RWPE2 (cell line): ENCODE data around the gene TTC34.
A peak's percentile ranks its signal among the peaks of the same experiment; 100 is the strongest.

Source experiments
- ATAC-seq: fragments of 200-7000 bp; cut with Tn5 transposase; 3 replicates; pipeline ENCODE4 v1.9.1; 2021; ENCODE audit warnings: low read depth
- DNase-seq: peaks from one replicate; pipeline ENCODE4 v3.0.0-alpha.2; 2020; ENCODE audit warnings: low spot score
- H3K27ac ChIP-seq: fragments of 450-650 bp; 2 replicates; pipeline ENCODE4 v1.5.1; 2017; ENCODE audit warnings: mild to moderate bottlenecking; ENCODE audit not compliant: poor library complexity, severe bottlenecking
- H3K27me3 ChIP-seq: fragments of 250-450 bp; sonication (Bioruptor Pico); 2 replicates; pipeline ENCODE4 v1.5.1; 2021; ENCODE audit warnings: mild to moderate bottlenecking, moderate library complexity; ENCODE audit not compliant: insufficient read depth, poor library complexity, severe bottlenecking
- H3K36me3 ChIP-seq: fragments of 250-450 bp; sonication (Bioruptor Pico); 2 replicates; pipeline ENCODE4 v1.5.1; 2020; ENCODE audit warnings: low read depth, mild to moderate bottlenecking, moderate library complexity
- H3K4me1 ChIP-seq: fragments of 250-450 bp; sonication (Bioruptor Pico); 2 replicates; pipeline ENCODE4 v1.5.1; 2021; ENCODE audit warnings: mild to moderate bottlenecking, moderate library complexity; ENCODE audit not compliant: insufficient read depth, poor library complexity, severe bottlenecking
- H3K4me3 ChIP-seq: fragments of 250-450 bp; sonication (Bioruptor Pico); 2 replicates; pipeline ENCODE4 v1.5.1; 2021; ENCODE audit warnings: mild to moderate bottlenecking, moderate library complexity; ENCODE audit not compliant: severe bottlenecking
- H3K9me3 ChIP-seq: fragments of 250-450 bp; sonication (Bioruptor Pico); 2 replicates; pipeline ENCODE4 v1.5.1; 2021; ENCODE audit warnings: mild to moderate bottlenecking, moderate library complexity; ENCODE audit not compliant: severe bottlenecking
- CTCF ChIP-seq: fragments of 450-650 bp; IDR thresholded peaks from one replicate; pipeline ENCODE4 v1.5.1; 2017; ENCODE audit warnings: mild to moderate bottlenecking, moderate library complexity; ENCODE audit not compliant: poor library complexity, severe bottlenecking

Gene TTC34

GRCh38 chr1:2587860-2588571 lies 213.5 kb downstream of the TTC34 start:
- no peak for TF ChIP-seq CTCF

GRCh38 chr1:2587071-2587859 lies 214.2 kb downstream of the TTC34 start:
- peak overlapping the region; percentile 57 for H3K27ac ChIP-seq

More at GRCh38 chr1:2587860-2588571, 213.5 kb downstream of the TTC34 start:
- no peak overlapping the region for H3K4me3 ChIP-seq
- no peak overlapping the region for H3K27ac ChIP-seq
- H3K4me1 ChIP-seq, result no peaks in the 10 kb centered on the region
- no peak for ATAC-seq
- no peaks in the 10 kb centered on the region for H3K9me3 ChIP-seq
- H3K36me3 ChIP-seq, result no peaks in the 10 kb centered on the region
- no peak for DNase-seq
- H3K27me3 ChIP-seq, result no peaks in the 10 kb centered on the region

GRCh38 chr1:2586154-2587070 lies 215.1 kb downstream of the TTC34 start, which contains the start of gene PRXL2B:
Gene PRXL2B (plus strand): TSS chr1:2586777. CDS start chr1:2586886, 109 bp downstream.
- no peak for TF ChIP-seq CTCF
- peak; percentile 87 for ATAC-seq
- H3K4me1 ChIP-seq, result no peaks in the 10 kb centered on the region
- no peaks in the 10 kb centered on the region for H3K9me3 ChIP-seq
- H3K36me3 ChIP-seq, result no peaks in the 10 kb centered on the region
- H3K27me3 ChIP-seq, result no peaks in the 10 kb centered on the region
- H3K4me3 ChIP-seq, result peak within 1 kb of the TSS; percentile 50
- DNase-seq, result peak; percentile 98
- H3K27ac ChIP-seq, result peak within 1 kb of the TSS; percentile 57

More at GRCh38 chr1:2587071-2587859, 214.2 kb downstream of the TTC34 start:
- ATAC-seq (peak; percentile 7), DNase-seq (no peak)
- H3K4me1 ChIP-seq, result no peaks in the 10 kb centered on the region
- peak overlapping the region; percentile 50 for H3K4me3 ChIP-seq
- H3K36me3 ChIP-seq, result no peaks in the 10 kb centered on the region
- no peaks in the 10 kb centered on the region for H3K9me3 ChIP-seq
- no peak for TF ChIP-seq CTCF
- no peaks in the 10 kb centered on the region for H3K27me3 ChIP-seq
